HG03103 (cell line): ENCODE data around the gene SMIM32.

Experiments
- ATAC-seq: cut with Tn5 transposase; IDR thresholded peaks from one replicate; pipeline ENCODE4 v1.9.1; 2021; ENCODE audit warnings: low read depth; ENCODE audit not compliant: unreplicated experiment

The SMIM32 gene

DNA sequence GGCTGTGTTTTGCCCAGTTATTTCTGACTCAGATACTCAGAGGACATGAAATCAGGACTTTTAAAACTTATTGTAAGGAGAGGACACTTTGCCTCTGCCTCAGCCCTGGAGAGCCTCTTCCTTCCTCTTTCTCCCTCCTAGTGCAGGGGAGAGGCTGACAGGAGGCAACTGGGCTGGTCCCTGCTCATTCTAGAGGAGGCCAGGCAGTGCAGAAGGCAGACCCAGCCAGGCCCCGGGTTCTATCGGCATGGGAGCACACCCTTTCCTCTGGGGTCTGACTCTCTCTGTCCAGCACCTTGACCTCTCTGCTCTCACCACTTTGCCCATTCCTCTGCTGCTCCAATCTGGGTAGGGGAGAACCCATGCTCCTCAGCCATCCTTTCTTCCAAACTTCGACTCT is 16.0 kb upstream of the SMIM32 start:
- ATAC-seq: no peak

- ATAC-seq: no peak
Measured at GRCh38 chr5:136207631-136208030, 14.7 kb upstream of the SMIM32 start.

DNA sequence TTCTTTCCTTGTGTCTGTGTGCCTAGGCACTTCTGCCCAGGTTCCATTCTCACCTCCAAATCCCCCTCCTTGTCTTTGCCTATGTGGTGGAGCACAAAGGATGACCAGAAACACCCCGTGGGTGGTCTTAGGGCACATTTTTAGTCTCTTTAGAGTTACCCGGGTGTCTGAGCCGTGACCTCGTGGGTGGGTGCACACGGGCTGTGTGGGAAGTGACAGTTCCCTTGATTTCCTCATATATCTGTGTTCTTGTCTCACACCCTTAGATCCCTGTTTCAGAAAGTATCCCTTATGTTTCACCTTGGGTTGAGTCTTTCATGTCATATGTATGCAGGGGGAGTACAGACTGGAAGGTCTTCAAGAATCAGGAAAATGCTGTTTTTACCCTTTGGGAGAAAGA is 13.4 kb upstream of the SMIM32 start:
- no peak for ATAC-seq

GRCh38 chr5:136205941-136206340 is 13.0 kb upstream of the SMIM32 start:
- ATAC-seq: no peak

- no peak for ATAC-seq
Measured at GRCh38 chr5:136205061-136205702, 12.2 kb upstream of the SMIM32 start.

GRCh38 chr5:136203303-136203922 is 10.5 kb upstream of the SMIM32 start:
- no peak for ATAC-seq

GRCh38 chr5:136202469-136203205 is 9.7 kb upstream of the SMIM32 start:
- ATAC-seq: no peak

- no peak for ATAC-seq
Measured at GRCh38 chr5:136201870-136202269, 8.9 kb upstream of the SMIM32 start.

DNA sequence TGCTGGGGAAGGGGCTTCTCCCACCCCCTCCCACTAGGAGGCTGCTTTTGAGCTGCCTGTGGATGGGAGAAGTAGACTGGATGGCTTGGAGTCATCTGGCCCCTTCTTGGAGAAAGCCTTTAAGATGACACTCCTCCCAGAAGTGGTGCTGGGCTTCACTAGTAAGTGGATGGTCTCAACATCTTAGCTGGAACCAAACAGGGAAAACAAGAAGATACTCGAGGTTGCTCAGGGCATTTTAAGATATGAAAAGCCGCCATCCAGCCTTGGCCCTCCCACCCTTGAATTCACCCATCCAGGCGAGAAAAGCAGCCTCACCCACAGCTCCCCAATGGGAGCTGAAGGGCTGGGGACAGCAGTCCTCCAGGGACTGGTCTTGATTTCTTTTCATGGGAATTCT is 7.8 kb upstream of the SMIM32 start:
- no peak for ATAC-seq

DNA sequence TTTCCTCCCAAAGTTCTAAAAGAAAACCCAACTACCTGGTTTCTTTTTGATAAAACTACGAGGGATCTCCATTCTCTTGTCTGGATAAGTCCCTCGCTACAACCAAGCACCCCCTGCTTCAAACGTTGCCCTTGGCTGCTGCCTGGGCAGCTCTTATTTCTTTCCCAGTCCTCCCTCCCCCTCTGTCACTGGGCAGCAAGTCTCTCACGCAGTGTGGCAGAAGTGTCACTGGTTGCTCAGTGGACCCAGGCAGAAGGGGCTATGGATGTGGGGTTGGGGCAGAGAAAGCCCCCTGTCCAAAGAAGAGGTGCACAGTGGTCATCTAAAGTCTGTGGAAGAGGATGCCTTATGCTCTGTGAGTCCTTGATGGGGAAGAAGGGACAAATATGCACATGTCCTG is 7.2 kb upstream of the SMIM32 start:
- no peak for ATAC-seq

GRCh38 chr5:136199408-136199807 is 6.4 kb upstream of the SMIM32 start:
- no peak for ATAC-seq

GRCh38 chr5:136198453-136198852 is 5.5 kb upstream of the SMIM32 start:
- no peak for ATAC-seq

DNA sequence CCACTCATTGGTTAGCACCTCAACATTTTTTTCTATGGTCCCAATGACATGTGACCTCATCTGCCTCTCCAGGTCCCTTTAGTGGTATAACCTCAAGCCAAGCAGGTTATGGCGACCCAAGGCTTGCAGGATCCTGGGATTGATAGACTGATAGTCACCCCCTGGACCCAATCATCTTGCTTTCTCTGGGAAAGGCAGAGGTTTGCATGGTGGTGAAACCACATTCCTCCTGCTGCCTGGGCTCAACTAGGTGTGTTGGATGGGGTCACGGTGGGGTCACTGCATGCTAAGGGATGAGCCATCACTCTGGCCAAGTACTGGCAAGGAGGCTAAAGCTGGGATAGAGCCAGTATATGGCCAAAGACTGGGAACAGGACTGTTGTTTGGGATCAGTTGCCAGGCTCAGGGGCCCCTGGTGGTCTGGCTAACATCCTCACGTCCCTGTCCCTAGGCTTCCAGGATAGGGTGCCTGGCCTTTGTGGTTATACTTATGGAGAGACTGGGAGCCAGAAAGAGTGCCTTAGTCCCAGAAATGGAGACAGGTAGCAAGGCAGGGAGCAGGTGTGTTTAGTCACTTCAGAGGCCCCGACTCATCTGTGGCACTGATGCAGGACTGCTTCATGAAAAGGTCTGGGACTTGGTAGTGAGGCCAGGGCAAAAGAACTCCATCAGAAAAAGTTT is 4.6 kb upstream of the SMIM32 start:
- no peak for ATAC-seq

DNA sequence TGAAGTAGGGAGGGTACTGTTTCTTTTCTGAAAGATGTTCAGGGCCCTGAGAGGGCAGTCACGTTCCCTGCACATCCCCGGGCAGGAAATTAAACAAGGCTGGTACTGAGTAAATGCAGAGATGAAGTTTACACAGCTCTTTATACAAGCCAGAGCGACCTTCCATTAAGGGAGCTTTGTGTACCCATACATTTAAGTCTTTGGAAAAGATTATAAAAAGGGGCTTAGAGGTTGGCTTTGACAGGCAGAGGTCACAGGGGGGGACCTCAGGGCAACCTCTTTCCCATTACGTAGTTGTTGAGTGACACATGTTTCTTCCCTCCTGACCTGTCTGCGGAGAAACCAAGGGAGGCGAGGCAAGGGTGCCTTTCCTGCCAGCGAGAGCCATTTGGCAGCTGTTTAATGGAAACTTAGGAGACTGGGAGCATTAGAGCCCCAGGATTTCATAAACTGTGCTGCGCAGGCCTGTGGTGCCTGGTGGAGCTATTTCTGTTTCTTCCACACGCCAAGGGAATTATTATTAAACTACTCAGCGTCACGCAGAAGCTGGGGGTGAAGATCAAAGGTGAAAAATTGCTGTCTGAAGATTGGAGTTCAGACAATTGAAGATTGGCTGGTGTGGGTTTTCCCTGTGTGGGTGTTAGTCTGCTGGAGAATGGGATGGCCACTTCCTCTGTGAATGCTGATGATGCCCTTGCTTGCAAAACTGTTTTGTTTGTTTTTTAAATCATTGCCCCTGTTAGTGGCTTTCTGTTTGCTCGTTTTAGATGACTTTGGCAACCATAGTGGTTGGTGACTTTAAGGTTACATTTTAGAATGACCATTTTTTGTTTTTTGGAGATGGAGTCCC is 3.2 kb upstream of the SMIM32 start:
- no peak for ATAC-seq

DNA sequence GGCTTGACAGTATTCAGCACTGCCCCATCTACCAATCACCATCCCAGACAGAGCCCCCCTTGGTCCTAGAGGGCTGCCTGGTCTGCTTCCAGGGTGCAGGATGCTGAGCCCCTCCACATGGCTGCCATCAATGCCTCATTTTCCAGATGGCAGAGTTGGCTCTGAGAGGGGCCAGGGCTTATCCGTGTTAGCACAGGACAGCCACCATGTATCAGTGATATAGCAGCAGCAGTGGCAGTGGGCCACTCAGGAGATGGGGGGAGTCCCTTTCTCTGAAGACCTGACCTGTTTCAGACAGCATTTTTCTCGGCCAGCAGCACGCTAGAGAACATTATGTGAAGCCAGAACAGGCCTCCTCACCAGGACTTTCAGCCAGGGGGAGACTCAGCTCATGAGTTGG is 1.6 kb upstream of the SMIM32 start:
- no peak for ATAC-seq

DNA sequence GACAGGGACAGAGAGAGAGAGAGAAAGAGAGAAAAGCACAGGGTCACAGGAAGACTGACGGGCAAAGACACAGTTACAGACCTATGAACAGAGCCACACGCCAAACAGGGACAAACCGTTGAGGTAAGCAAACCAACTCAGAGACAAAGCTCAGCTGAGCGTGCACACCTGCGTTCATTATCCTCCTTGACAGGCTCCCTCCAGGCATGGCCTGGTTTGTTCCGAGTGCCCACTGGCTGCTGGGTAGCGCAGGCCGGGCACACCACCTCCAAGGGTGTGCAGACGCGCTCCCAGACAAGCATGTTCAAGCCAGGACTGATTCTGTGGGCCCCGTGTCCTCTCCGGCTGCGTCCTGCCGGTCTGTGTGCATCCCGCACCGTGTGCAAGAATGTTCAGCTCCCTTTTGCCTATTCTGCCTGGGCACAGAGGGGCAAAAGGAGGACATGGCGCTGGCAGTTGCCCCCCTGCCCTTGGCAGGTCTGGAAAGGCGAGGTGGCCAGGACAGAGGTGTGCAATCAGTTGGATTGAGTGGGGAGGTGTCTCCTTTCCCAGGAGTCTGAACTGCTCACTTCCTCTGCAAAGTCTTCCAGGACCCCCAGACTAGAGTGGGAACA is 467 bp upstream of the SMIM32 start:
- no peak for ATAC-seq

- ATAC-seq: no peak
Measured at GRCh38 chr5:136192015-136192525, 892 bp downstream of the SMIM32 start.

GRCh38 chr5:136191304-136192014 is 1.5 kb downstream of the SMIM32 start:
- ATAC-seq: no peak

DNA sequence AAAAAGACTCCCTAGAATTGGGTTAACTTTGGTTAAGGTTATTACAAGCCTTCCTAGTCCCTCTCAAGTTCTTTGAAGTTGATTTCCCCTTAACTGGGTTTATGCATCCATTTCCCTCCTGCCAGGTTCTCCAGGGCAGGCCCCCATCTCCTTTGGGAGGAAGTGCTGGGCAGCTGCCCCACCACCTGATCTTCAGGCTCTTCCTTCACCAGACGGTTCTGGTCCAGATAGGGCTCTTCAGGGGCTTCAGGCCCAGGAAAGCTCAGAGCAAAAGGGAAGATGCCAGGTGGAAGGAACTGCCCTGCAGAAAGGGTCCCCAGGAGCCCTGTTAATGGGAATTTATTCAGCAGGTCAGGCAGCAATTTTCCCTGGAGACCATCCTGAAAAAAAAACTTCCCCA is 2.1 kb downstream of the SMIM32 start:
- ATAC-seq: no peak
